IMR-90 (cell line): ENCODE measurements around the gene STX8. TPM values are rescaled to one million over a fixed set of nuclear protein-coding genes. Genes with fewer than 3 reads are reported as not detected.

ENCODE experiments used
- ATAC-seq: fragments of 200-7000 bp; cut with Tn5 transposase; 2 replicates; pipeline ENCODE4 v1.9.1; 2020; ENCODE audit warnings: low read depth, mild to moderate bottlenecking, moderate library complexity
- BruUV-seq: library from RNA; stranded (reverse); fragments of 400-500 nt; replicated peaks from 2 replicates; lab custom pipeline; 2021; lab: Mats Ljungman, UMichigan
- CTCF ChIA-PET: fragments of 300-600 bp; formaldehyde crosslinking; extraction: SDS; loops from one replicate; lab custom pipeline; 2021; ENCODE audit warnings: antibody characterized with exemption; lab: Yijun Ruan, JAX
- POLR2A ChIA-PET: fragments of 300-600 bp; sonication (Branson Sonifier 250); formaldehyde crosslinking; loops from one replicate; lab custom pipeline; 2022; ENCODE audit warnings: antibody characterized with exemption; ENCODE audit not compliant: unreplicated experiment; lab: Charles Lee
- DNase-seq: peaks from one replicate; pipeline ENCODE4 v3.0.0; 2013
- H2AFZ ChIP-seq: replicated peaks from 2 replicates; pipeline ENCODE3; 2013; ENCODE audit warnings: low read length, mild to moderate bottlenecking; ENCODE audit not compliant: poor library complexity
- H2AK5ac ChIP-seq: 2 replicates; pipeline ENCODE4 v1.6.1; 2013; ENCODE audit warnings: low read depth, low read length, inconsistent platforms
- H2AK9ac ChIP-seq: replicated peaks from 2 replicates; pipeline ENCODE3; 2013; ENCODE audit warnings: mild to moderate bottlenecking, low read depth, low read length, moderate library complexity; ENCODE audit not compliant: poor library complexity
- H2BK120ac ChIP-seq: 2 replicates; pipeline ENCODE4 v1.6.1; 2013; ENCODE audit warnings: low read depth, low read length, inconsistent platforms
- H2BK15ac ChIP-seq: 3 replicates; pipeline ENCODE4 v1.6.1; 2013; ENCODE audit warnings: low read depth, low read length, inconsistent platforms
- H2BK20ac ChIP-seq: 2 replicates; pipeline ENCODE4 v1.6.1; 2013; ENCODE audit warnings: low read depth, mild to moderate bottlenecking, inconsistent platforms, low read length, moderate library complexity
- H2BK5ac ChIP-seq: 2 replicates; pipeline ENCODE4 v1.6.1; 2013; ENCODE audit warnings: mild to moderate bottlenecking, low read depth, low read length, inconsistent platforms; ENCODE audit not compliant: poor library complexity, severe bottlenecking
- H3K14ac ChIP-seq: replicated peaks from 2 replicates; pipeline ENCODE4 v1.6.1; 2013; ENCODE audit warnings: low read depth, low read length, inconsistent platforms
- H3K18ac ChIP-seq: 2 replicates; pipeline ENCODE4 v1.6.1; 2013; ENCODE audit warnings: low read depth, low read length, control low read depth
- H3K23ac ChIP-seq: 2 replicates; pipeline ENCODE4 v1.6.1; 2013; ENCODE audit warnings: low read depth, low read length, inconsistent platforms
- H3K27ac ChIP-seq: 2 replicates; pipeline ENCODE4 v1.5.1; 2013; ENCODE audit warnings: mild to moderate bottlenecking, control low read depth, low read length; ENCODE audit not compliant: insufficient read depth
- H3K27me3 ChIP-seq: 2 replicates; pipeline ENCODE4 v1.6.1; 2013; ENCODE audit warnings: low read length; ENCODE audit not compliant: control insufficient read depth, insufficient read depth
- H3K36me3 ChIP-seq: 2 replicates; pipeline ENCODE4 v1.6.1; 2013; ENCODE audit warnings: low read length, mixed read lengths; ENCODE audit not compliant: control insufficient read depth, insufficient read depth
- H3K4ac ChIP-seq: 2 replicates; pipeline ENCODE4 v1.6.1; 2013; ENCODE audit warnings: low read depth, low read length, inconsistent platforms
- H3K4me1 ChIP-seq: 2 replicates; pipeline ENCODE4 v1.6.1; 2013; ENCODE audit warnings: low read length, mixed read lengths; ENCODE audit not compliant: control insufficient read depth, insufficient read depth
- H3K4me2 ChIP-seq: 2 replicates; pipeline ENCODE4 v1.6.1; 2013; ENCODE audit warnings: low read depth, mild to moderate bottlenecking, control low read depth, low read length, moderate library complexity
- H3K4me3 ChIP-seq: 2 replicates; pipeline ENCODE4 v1.5.1; 2013; ENCODE audit warnings: low read depth, mild to moderate bottlenecking, control low read depth, low read length, moderate library complexity; ENCODE audit not compliant: insufficient read depth
- H3K56ac ChIP-seq: 2 replicates; pipeline ENCODE4 v1.6.1; 2013; ENCODE audit warnings: low read length, inconsistent platforms; ENCODE audit not compliant: insufficient read depth; ENCODE audit errors: extremely low read depth
- H3K79me1 ChIP-seq, 2 experiments: 2 replicates each; pipeline ENCODE4 v1.6.1; 2013; ENCODE audit warnings: low read length in 2 of 2, inconsistent platforms in 1 of 2, low read depth in 1 of 2
- H3K9ac ChIP-seq: 2 replicates; pipeline ENCODE4 v1.6.1; 2013; ENCODE audit warnings: low read depth, low read length, control low read depth
- H3K9me1 ChIP-seq: 2 replicates; pipeline ENCODE4 v1.6.1; 2013; ENCODE audit warnings: low read length, inconsistent platforms; ENCODE audit not compliant: insufficient read depth
- H3K9me3 ChIP-seq: 2 replicates; pipeline ENCODE4 v1.6.1; 2013; ENCODE audit warnings: low read length; ENCODE audit not compliant: control insufficient read depth, insufficient read depth
- H4K20me1 ChIP-seq: 2 replicates; pipeline ENCODE4 v1.6.1; 2013; ENCODE audit warnings: low read length, inconsistent platforms; ENCODE audit not compliant: insufficient read depth
- H4K5ac ChIP-seq: 2 replicates; pipeline ENCODE4 v1.6.1; 2013; ENCODE audit warnings: mild to moderate bottlenecking, low read depth, low read length, control low read depth
- H4K8ac ChIP-seq, 2 experiments: 2 replicates each; pipeline ENCODE4 v1.6.1; 2013; ENCODE audit warnings: low read depth in 2 of 2, low read length in 2 of 2, control low read depth in 1 of 2, inconsistent platforms in 1 of 2
- H4K91ac ChIP-seq: 2 replicates; pipeline ENCODE4 v1.6.1; 2013; ENCODE audit warnings: low read depth, low read length, inconsistent platforms; ENCODE audit not compliant: insufficient read depth
- BHLHE40 ChIP-seq: fragments of 150-350 bp; IDR thresholded peaks from 2 replicates; pipeline ENCODE4 v1.6.1; 2016; ENCODE audit warnings: mild to moderate bottlenecking, low read depth, low read length
- CEBPB ChIP-seq: IDR thresholded peaks from 2 replicates; pipeline ENCODE4 v1.6.1; 2012; ENCODE audit warnings: low read depth, low read length, improper control_type of control experiment
- CHD1 ChIP-seq: IDR thresholded peaks from 2 replicates; pipeline ENCODE4 v1.6.1; 2012; ENCODE audit warnings: low read depth, low read length, improper control_type of control experiment
- FOS ChIP-seq: fragments of 150-350 bp; IDR thresholded peaks from 2 replicates; pipeline ENCODE4 v1.6.1; 2016; ENCODE audit warnings: low read depth, low read length
- RAD21 ChIP-seq: IDR thresholded peaks from 2 replicates; pipeline ENCODE4 v1.6.1; 2012; ENCODE audit warnings: low read length, improper control_type of control experiment
- WGBS, 2 experiments: methylation state at CpG; one replicate each; pipeline versions ENCODE4 v1.1.5 to v1.1.7; 2013; ENCODE audit warnings: missing lambda C conversion rate in 2 of 2; ENCODE audit not compliant: insufficient read length in 1 of 2; ENCODE audit errors: extremely low coverage in 2 of 2; 5-methylcytosine and 5-hydroxymethylcytosine counted together
- dilution Hi-C: fragments of 300-500 bp; cut with HindIII; formaldehyde crosslinking; loops from one replicate; pipeline ENCODE4 v1.14.3; 2018; ENCODE audit warnings: low sequenced_read_pairs; ENCODE audit not compliant: unreplicated experiment
- in situ Hi-C: fragments of 300-500 bp; cut with MboI; formaldehyde crosslinking; loops from 3 replicates; pipeline ENCODE4 v1.14.3; 2019; ENCODE audit warnings: low sequenced_read_pairs, inconsistent platforms, mixed read lengths
- intact Hi-C: fragments of 100-400 bp; cut with micrococcal nuclease; formaldehyde crosslinking; loops from 2 replicates; pipeline ENCODE4 v1.10.0; 2022
- polyA plus RNA-seq, 3 experiments: library from polyadenylated mRNA; depleted of rRNA; stranded (reverse); fragments of >200 nt; gene quantifications; 2 replicates each; pipeline ENCODE4 v1.2.3, GENCODE V29; 2012; ENCODE audit warnings: low replicate concordance in 1 of 3
- total RNA-seq: library from RNA; depleted of rRNA; stranded (reverse); fragments of >200 nt; gene quantifications from 2 replicates; pipeline ENCODE4 v1.2.3, GENCODE V29; 2012
- TF ChIP-seq, protein P1 (sequence below): fragments of 150-350 bp; IDR thresholded peaks from 2 replicates; pipeline ENCODE4 v1.6.1; 2017; ENCODE audit warnings: mild to moderate bottlenecking, antibody characterized with exemption, low read length, low read depth

STX8 gene
- total and polyA plus RNA-seq, 2 of the 4 experiments (the other 2 are of a cell fraction): 26.5 to 47.0 TPM

DNA sequence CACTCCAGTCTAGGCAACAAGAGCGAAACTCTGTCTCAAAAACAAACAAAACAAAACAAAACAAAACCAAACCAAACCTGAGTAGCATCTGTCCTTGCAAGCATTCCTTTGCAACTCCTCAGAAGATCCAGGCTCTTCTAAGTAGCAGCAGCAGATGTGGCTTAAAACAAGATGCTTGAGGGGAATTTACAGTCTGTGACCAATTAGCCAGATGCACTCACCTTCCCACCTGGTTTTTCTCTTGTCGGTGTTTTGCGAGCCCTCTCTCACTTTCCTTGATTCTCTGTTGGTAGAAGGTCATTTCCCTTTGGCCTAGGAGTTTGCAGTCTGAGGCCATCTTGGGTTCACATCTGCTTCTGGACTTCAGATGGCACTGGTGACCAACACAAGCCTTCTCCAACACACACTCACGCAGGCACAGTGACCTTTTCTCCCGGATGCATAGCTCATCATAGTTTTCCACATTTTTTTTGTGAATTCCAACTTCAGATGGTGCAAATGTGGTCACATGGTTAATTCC, 276.8 kb downstream of the STX8 start:
- H3K18ac ChIP-seq: no peak overlapping the region
- CTCF ChIA-PET: interaction anchor here (0.6 kb wide), 1 partner anchor 141 kb away, joined by 3 read pairs; no protein-coding TSS in a partner anchor
- H2AK9ac ChIP-seq: peak overlapping the region; percentile 42
- H3K4me1 ChIP-seq: no peaks in the 10 kb centered on the region
- H3K36me3 ChIP-seq: no peaks in the 10 kb centered on the region; the same call in 1 of the 2 replicates
- no peak overlapping the region for H2BK5ac ChIP-seq
- H3K4ac ChIP-seq: no peak overlapping the region
- H3K79me1 ChIP-seq: no peaks in the 10 kb centered on the region
- H4K8ac ChIP-seq: no peak overlapping the region
- no peaks in the 10 kb centered on the region for H3K9me3 ChIP-seq
- no peaks in the 10 kb centered on the region for H4K20me1 ChIP-seq
- intact Hi-C loops: loop anchor here (10.0 kb wide), 1 partner anchor 274 kb away; the partner anchor contains the start of gene NTN1
- H3K27ac ChIP-seq: no peak overlapping the region
- H4K5ac ChIP-seq: no peak overlapping the region
- H2BK15ac ChIP-seq: no peak overlapping the region
- no peak overlapping the region for H4K91ac ChIP-seq
- no peaks in the 10 kb centered on the region for H3K9me1 ChIP-seq
- DNase-seq: no peak
- no peak overlapping the region for H3K9ac ChIP-seq
- no peak overlapping the region for H3K56ac ChIP-seq
- no peak overlapping the region for H2AK5ac ChIP-seq
- H2BK120ac ChIP-seq: no peak overlapping the region
- no peak overlapping the region for H3K4me2 ChIP-seq
- dilution Hi-C loops: no loop called here
- no peaks in the 10 kb centered on the region for H3K27me3 ChIP-seq
- H2BK20ac ChIP-seq: no peak overlapping the region
- H3K4me3 ChIP-seq: no peak overlapping the region
- no peak overlapping the region for H3K14ac ChIP-seq
- 80% methylated on average over 1 of the region's 5 CpGs; no CpG with 5 or more reads in 1 of the 2 experiments for WGBS, 2 experiments
- POLR2A ChIA-PET: no interaction called here
- in situ Hi-C loops: no loop called here
- no peak overlapping the region for H2AFZ ChIP-seq
- TF ChIP-seq BHLHE40 (no peak), CHD1 (no peak), CEBPB (no peak), FOS (no peak), RAD21 (no peak)
- TF ChIP-seq, protein P1, sequence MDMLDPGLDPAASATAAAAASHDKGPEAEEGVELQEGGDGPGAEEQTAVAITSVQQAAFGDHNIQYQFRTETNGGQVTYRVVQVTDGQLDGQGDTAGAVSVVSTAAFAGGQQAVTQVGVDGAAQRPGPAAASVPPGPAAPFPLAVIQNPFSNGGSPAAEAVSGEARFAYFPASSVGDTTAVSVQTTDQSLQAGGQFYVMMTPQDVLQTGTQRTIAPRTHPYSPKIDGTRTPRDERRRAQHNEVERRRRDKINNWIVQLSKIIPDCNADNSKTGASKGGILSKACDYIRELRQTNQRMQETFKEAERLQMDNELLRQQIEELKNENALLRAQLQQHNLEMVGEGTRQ: no peak
- H3K23ac ChIP-seq: no peak overlapping the region
- BruUV-seq: no TSS peak
- no peak for ATAC-seq
